Glutamatergic neuron (in vitro differentiated cells): Measurements from ENCODE around the gene CTSH. TPM values are rescaled to one million over a fixed set of nuclear protein-coding genes. Genes with fewer than 3 reads are reported as not detected.

Experiments
- DNase-seq: peaks from one replicate; pipeline ENCODE4 v3.0.0; 2022
- H3K27ac Mint-ChIP-seq: one replicate; pipeline ENCODE4 v1.8.0; 2020; ENCODE audit warnings: mild to moderate bottlenecking, mixed read lengths, inconsistent platforms; ENCODE audit not compliant: unreplicated experiment
- H3K27me3 Mint-ChIP-seq: one replicate; pipeline ENCODE4 v1.8.0; 2020; ENCODE audit warnings: mild to moderate bottlenecking, moderate library complexity, mixed read lengths, inconsistent platforms; ENCODE audit not compliant: unreplicated experiment
- H3K36me3 Mint-ChIP-seq: one replicate; pipeline ENCODE4 v1.8.0; 2020; ENCODE audit warnings: mild to moderate bottlenecking, mixed read lengths, inconsistent platforms; ENCODE audit not compliant: unreplicated experiment
- H3K4me1 Mint-ChIP-seq: one replicate; pipeline ENCODE4 v1.8.0; 2020; ENCODE audit warnings: mild to moderate bottlenecking, low read depth, mixed read lengths, inconsistent platforms; ENCODE audit not compliant: unreplicated experiment
- H3K4me3 Mint-ChIP-seq: one replicate; pipeline ENCODE4 v1.8.0; 2020; ENCODE audit warnings: mild to moderate bottlenecking, mixed read lengths, inconsistent platforms; ENCODE audit not compliant: unreplicated experiment
- H3K9me3 Mint-ChIP-seq: one replicate; pipeline ENCODE4 v1.8.0; 2020; ENCODE audit warnings: mild to moderate bottlenecking, moderate library complexity, mixed read lengths, inconsistent platforms; ENCODE audit not compliant: unreplicated experiment
- total RNA-seq: library from RNA; stranded (reverse); fragmentation: NEBNext Ultra II Directional; extraction: Animal tissue kit (Norgen Biotek cat#: 25700); gene quantifications from one replicate; pipeline ENCODE4 v1.2.1, GENCODE V29; 2021; ENCODE audit not compliant: unreplicated experiment
- TF ChIP-seq, protein P1 (sequence below): fragments of 200-600 bp; sonication (generic); IDR thresholded peaks from one replicate; pipeline ENCODE4 v1.5.0; 2021; ENCODE audit not compliant: partially characterized antibody, unreplicated experiment

CTSH gene
- total RNA-seq, 1 donor from 2014 or later = not detected

DNA sequence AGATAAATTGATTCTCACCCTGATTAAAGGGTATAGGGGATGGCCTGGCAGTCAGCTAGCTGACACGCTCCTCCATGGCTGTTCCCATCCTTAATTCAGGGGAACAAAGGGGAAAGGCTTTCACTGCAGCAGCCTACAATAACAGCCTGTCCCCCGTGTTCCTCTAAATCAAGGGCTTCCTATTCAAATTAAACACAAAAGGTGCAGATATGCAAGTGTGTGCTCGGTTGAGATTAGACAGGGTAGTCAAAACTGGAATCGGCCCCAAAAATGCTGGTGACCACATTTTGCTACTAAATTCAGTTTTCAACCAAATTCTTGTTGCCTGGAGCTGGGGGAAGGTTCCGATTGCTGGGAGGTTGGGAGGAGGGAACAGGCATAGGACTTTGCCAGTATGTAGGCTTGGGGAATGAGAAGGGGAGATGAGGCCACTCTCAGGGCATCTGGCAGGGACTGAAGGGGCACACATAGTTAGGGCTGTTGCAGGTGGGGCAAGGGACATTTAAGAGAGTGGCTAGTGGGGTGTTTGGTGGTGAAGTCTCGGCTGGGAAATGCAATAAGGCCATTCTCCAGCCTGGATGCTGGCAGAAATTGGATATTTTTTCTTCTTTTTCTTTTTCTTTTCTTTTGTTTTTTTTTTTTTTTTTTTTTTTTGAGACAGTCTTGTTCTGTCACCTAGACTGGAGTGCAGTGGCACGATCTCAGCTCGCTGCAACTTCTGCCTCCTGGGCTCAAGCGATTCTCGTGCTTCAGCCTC lies 32.9 kb upstream of the CTSH start:
- TF ChIP-seq, protein P1, sequence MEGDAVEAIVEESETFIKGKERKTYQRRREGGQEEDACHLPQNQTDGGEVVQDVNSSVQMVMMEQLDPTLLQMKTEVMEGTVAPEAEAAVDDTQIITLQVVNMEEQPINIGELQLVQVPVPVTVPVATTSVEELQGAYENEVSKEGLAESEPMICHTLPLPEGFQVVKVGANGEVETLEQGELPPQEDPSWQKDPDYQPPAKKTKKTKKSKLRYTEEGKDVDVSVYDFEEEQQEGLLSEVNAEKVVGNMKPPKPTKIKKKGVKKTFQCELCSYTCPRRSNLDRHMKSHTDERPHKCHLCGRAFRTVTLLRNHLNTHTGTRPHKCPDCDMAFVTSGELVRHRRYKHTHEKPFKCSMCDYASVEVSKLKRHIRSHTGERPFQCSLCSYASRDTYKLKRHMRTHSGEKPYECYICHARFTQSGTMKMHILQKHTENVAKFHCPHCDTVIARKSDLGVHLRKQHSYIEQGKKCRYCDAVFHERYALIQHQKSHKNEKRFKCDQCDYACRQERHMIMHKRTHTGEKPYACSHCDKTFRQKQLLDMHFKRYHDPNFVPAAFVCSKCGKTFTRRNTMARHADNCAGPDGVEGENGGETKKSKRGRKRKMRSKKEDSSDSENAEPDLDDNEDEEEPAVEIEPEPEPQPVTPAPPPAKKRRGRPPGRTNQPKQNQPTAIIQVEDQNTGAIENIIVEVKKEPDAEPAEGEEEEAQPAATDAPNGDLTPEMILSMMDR = no peak
- H3K27ac Mint-ChIP-seq = no peak overlapping the region
- no peaks in the 10 kb centered on the region for H3K36me3 Mint-ChIP-seq
- no peak overlapping the region for H3K4me3 Mint-ChIP-seq
- peaks cover 10% of the 10 kb centered on the region for H3K27me3 Mint-ChIP-seq
- DNase-seq = no peak
- peaks cover 10% of the 10 kb centered on the region for H3K4me1 Mint-ChIP-seq
- peaks cover 7% of the 10 kb centered on the region for H3K9me3 Mint-ChIP-seq

DNA sequence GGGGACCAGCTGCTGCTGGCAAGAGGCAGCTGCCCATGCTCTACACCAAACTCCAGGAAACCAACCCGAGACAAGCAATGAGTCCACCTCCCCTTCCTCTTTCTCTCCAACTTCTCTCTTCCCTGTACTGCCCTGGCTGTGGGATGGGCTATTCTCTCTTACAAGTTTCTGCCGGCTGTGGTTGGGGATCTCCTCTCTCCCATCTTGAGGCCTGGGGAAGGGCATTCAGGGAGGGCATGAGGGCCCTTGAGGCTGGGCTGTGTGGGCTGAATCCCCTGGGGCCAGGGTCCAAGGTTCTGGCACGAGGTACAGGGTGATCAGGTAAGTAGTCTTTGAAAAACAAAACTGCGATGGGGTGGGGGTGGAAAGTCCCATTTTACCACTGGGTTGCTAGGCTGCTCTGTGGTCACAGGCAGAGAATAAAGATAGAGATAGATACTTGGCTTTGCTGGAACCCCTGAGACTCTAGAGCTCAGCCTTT lies 32.3 kb upstream of the CTSH start:
- Mint-ChIP-seq H3K9me3 (peaks cover 7% of the 10 kb centered on the region), H3K4me1 (peaks cover 10% of the 10 kb centered on the region), H3K27me3 (peaks cover 10% of the 10 kb centered on the region), H3K4me3 (no peak overlapping the region), H3K36me3 (no peaks in the 10 kb centered on the region), H3K27ac (no peak overlapping the region)
- TF ChIP-seq, protein P1 = no peak
- no peak for DNase-seq

DNA sequence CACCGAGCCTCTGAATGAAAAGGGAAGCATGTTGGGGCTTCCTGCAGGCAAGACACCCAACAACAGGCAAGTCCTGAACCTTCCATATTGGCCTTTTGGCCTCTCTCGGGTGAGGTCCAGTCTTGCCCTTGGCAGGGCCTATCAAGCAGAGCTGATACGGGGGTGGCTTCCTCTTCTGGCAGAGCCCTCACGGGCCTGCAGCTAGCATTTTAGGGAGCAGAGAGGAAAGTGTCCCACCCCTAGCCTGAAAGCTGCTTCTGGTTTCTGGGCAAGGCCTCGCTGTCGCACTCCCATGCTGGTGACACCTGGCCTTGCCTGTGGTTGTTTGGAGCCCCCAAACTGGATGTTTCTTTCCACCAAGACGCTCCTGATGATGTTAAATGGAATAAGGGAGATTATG lies 31.8 kb upstream of the CTSH start:
- peaks cover 10% of the 10 kb centered on the region for H3K27me3 Mint-ChIP-seq
- H3K36me3 Mint-ChIP-seq = no peaks in the 10 kb centered on the region
- DNase-seq = no peak
- H3K9me3 Mint-ChIP-seq = peaks cover 7% of the 10 kb centered on the region
- TF ChIP-seq, protein P1 = no peak
- peaks cover 11% of the 10 kb centered on the region for H3K4me1 Mint-ChIP-seq
- no peak overlapping the region for H3K4me3 Mint-ChIP-seq
- H3K27ac Mint-ChIP-seq = no peak overlapping the region

DNA sequence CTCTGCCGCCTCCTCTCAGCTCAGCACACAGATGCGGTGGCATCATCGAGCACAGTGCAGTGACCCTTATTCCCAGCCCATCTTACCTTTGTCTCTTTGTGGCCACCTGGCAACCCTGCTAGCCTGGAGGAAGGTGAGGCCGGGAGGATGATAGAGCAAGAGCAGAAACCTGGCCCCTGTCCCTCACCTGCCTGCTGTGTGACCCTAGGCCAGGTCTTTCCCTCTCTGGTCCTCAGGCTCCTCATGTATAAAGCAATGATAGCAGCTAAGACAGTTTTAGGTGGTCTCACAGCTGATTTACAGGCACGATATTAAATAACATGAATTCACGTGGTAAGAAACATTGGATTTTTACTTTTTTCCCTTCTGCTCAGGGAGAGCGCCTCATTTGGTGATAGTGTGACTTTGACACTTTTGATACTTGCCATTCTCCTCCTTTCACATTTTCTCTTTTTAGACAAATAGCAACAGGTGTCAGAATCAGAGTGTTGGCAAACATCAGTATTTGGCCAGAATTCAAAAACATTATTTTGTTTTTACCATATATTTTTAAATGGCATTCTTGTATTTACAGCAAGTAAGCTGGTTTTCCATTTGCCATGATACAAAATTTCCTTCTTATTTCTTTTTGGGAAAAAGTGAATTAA lies 29.5 kb upstream of the CTSH start:
- Mint-ChIP-seq H3K4me1 (peaks cover 21% of the 10 kb centered on the region), H3K9me3 (peaks cover 5% of the 10 kb centered on the region), H3K27ac (no peak overlapping the region), H3K36me3 (no peaks in the 10 kb centered on the region), H3K4me3 (no peak overlapping the region), H3K27me3 (peaks cover 6% of the 10 kb centered on the region)
- TF ChIP-seq, protein P1 = no peak
- no peak for DNase-seq
